ENCODE data around the gene ZNF808.
"Not testable (repeated sequence)": the region's sequence is repeated elsewhere in the genome, so short reads cannot be mapped to it uniquely, and the experiment has no call there.

Gene ZNF808

GRCh38 chr19:52519175-52519574 lies 8.3 kb upstream of the ZNF808 start:
- not testable (repeated sequence) for DNase-seq (ENCODE audit: low spot score); H3K36me3 Mint-ChIP-seq (ENCODE audit: low read depth); H3K4me1 Mint-ChIP-seq (ENCODE audit: low read depth); H3K4me3 Mint-ChIP-seq; H3K27ac Mint-ChIP-seq; H3K27me3 Mint-ChIP-seq (ENCODE audit: low read depth)
- H3K9me3 Mint-ChIP-seq = peaks cover 66% of the 10 kb centered on the region

- no peak for DNase-seq (ENCODE audit: low spot score)
- H3K27me3 Mint-ChIP-seq (ENCODE audit: low read depth) = no peaks in the 10 kb centered on the region
- no peak overlapping the region for H3K4me3 Mint-ChIP-seq
- no peaks in the 10 kb centered on the region for H3K4me1 Mint-ChIP-seq (ENCODE audit: low read depth)
- H3K36me3 Mint-ChIP-seq (ENCODE audit: low read depth) = peaks cover 6% of the 10 kb centered on the region
- peaks cover 62% of the 10 kb centered on the region for H3K9me3 Mint-ChIP-seq
- H3K27ac Mint-ChIP-seq = no peak overlapping the region
Observed at GRCh38 chr19:52520013-52520412, 7.5 kb upstream of the ZNF808 start.

GRCh38 chr19:52522551-52522950 lies 4.9 kb upstream of the ZNF808 start:
- H3K4me3 Mint-ChIP-seq = no peak overlapping the region
- no peak for DNase-seq (ENCODE audit: low spot score)
- H3K27me3 Mint-ChIP-seq (ENCODE audit: low read depth) = no peaks in the 10 kb centered on the region
- no peak overlapping the region for H3K27ac Mint-ChIP-seq
- peaks cover 4% of the 10 kb centered on the region for H3K36me3 Mint-ChIP-seq (ENCODE audit: low read depth)
- peaks cover 46% of the 10 kb centered on the region for H3K9me3 Mint-ChIP-seq
- peaks cover 2% of the 10 kb centered on the region for H3K4me1 Mint-ChIP-seq (ENCODE audit: low read depth)

- Mint-ChIP-seq H3K27ac (no peak overlapping the region), H3K4me3 (no peak overlapping the region), H3K9me3 (peaks cover 43% of the 10 kb centered on the region), H3K27me3 (ENCODE audit: low read depth) (no peaks in the 10 kb centered on the region), H3K4me1 (ENCODE audit: low read depth) (peaks cover 12% of the 10 kb centered on the region), H3K36me3 (ENCODE audit: low read depth) (peaks cover 10% of the 10 kb centered on the region)
- no peak for DNase-seq (ENCODE audit: low spot score)
Observed at GRCh38 chr19:52524086-52524485, 3.4 kb upstream of the ZNF808 start.

GRCh38 chr19:52527956-52528351 lies 486 bp downstream of the ZNF808 start:
- Mint-ChIP-seq H3K9me3 (peaks cover 27% of the 10 kb centered on the region), H3K27ac (peak overlapping the region; percentile 98), H3K4me1 (ENCODE audit: low read depth) (peaks cover 14% of the 10 kb centered on the region), H3K27me3 (ENCODE audit: low read depth) (no peaks in the 10 kb centered on the region), H3K4me3 (peak overlapping the region; percentile 99), H3K36me3 (ENCODE audit: low read depth) (peaks cover 34% of the 10 kb centered on the region)
- DNase-seq (ENCODE audit: low spot score) = no peak

GRCh38 chr19:52532480-52532879 lies 5.0 kb downstream of the ZNF808 start:
- H3K9me3 Mint-ChIP-seq = peaks cover 42% of the 10 kb centered on the region
- peaks cover 65% of the 10 kb centered on the region for H3K36me3 Mint-ChIP-seq (ENCODE audit: low read depth)
- no peak overlapping the region for H3K4me3 Mint-ChIP-seq
- no peak for DNase-seq (ENCODE audit: low spot score)
- peaks cover 27% of the 10 kb centered on the region for H3K4me1 Mint-ChIP-seq (ENCODE audit: low read depth)
- no peak overlapping the region for H3K27ac Mint-ChIP-seq
- no peaks in the 10 kb centered on the region for H3K27me3 Mint-ChIP-seq (ENCODE audit: low read depth)

- H3K36me3 Mint-ChIP-seq (ENCODE audit: low read depth) = peaks cover 66% of the 10 kb centered on the region
- H3K27me3 Mint-ChIP-seq (ENCODE audit: low read depth) = no peaks in the 10 kb centered on the region
Observed at GRCh38 chr19:52533901-52534300, 6.4 kb downstream of the ZNF808 start.

GRCh38 chr19:52535385-52535770 lies 7.9 kb downstream of the ZNF808 start:
- peaks cover 17% of the 10 kb centered on the region for H3K4me1 Mint-ChIP-seq (ENCODE audit: low read depth)
- not testable (repeated sequence) for DNase-seq (ENCODE audit: low spot score)

More at GRCh38 chr19:52533901-52534300, 6.4 kb downstream of the ZNF808 start:
- H3K27ac Mint-ChIP-seq = no peak overlapping the region
- peaks cover 42% of the 10 kb centered on the region for H3K9me3 Mint-ChIP-seq
- peak overlapping the region; percentile 85 for H3K4me3 Mint-ChIP-seq
- H3K4me1 Mint-ChIP-seq (ENCODE audit: low read depth) = peaks cover 20% of the 10 kb centered on the region
- DNase-seq (ENCODE audit: low spot score) = no peak

GRCh38 chr19:52535771-52536447 lies 8.4 kb downstream of the ZNF808 start:
- peak; percentile 82 for DNase-seq (ENCODE audit: low spot score)
- Mint-ChIP-seq H3K4me3 (peak overlapping the region; percentile 85), H3K27ac (peak overlapping the region; percentile 92), H3K4me1 (ENCODE audit: low read depth) (peaks cover 17% of the 10 kb centered on the region), H3K36me3 (ENCODE audit: low read depth) (peaks cover 71% of the 10 kb centered on the region), H3K9me3 (peaks cover 48% of the 10 kb centered on the region), H3K27me3 (ENCODE audit: low read depth) (no peaks in the 10 kb centered on the region)

More at GRCh38 chr19:52535385-52535770, 7.9 kb downstream of the ZNF808 start:
- peaks cover 69% of the 10 kb centered on the region for H3K36me3 Mint-ChIP-seq (ENCODE audit: low read depth)
- peak overlapping the region; percentile 85 for H3K4me3 Mint-ChIP-seq
- H3K27ac Mint-ChIP-seq = peak overlapping the region; percentile 92
- not testable (repeated sequence) for H3K27me3 Mint-ChIP-seq (ENCODE audit: low read depth)
- peaks cover 44% of the 10 kb centered on the region for H3K9me3 Mint-ChIP-seq

- H3K4me1 Mint-ChIP-seq (ENCODE audit: low read depth) = peaks cover 17% of the 10 kb centered on the region
- peak overlapping the region; percentile 92 for H3K27ac Mint-ChIP-seq
- peaks cover 52% of the 10 kb centered on the region for H3K9me3 Mint-ChIP-seq
- H3K27me3 Mint-ChIP-seq (ENCODE audit: low read depth) = no peaks in the 10 kb centered on the region
- peak overlapping the region; percentile 85 for H3K4me3 Mint-ChIP-seq
- peaks cover 74% of the 10 kb centered on the region for H3K36me3 Mint-ChIP-seq (ENCODE audit: low read depth)
- no peak for DNase-seq (ENCODE audit: low spot score)
Observed at GRCh38 chr19:52536448-52536800, 9.0 kb downstream of the ZNF808 start.

- not testable (repeated sequence) for H3K27me3 Mint-ChIP-seq (ENCODE audit: low read depth); H3K27ac Mint-ChIP-seq; H3K4me3 Mint-ChIP-seq; DNase-seq (ENCODE audit: low spot score)
- Mint-ChIP-seq H3K9me3 (peaks cover 57% of the 10 kb centered on the region), H3K36me3 (ENCODE audit: low read depth) (peaks cover 79% of the 10 kb centered on the region), H3K4me1 (ENCODE audit: low read depth) (peaks cover 30% of the 10 kb centered on the region)
Observed at GRCh38 chr19:52538815-52539214, 11.3 kb downstream of the ZNF808 start.

- DNase-seq (ENCODE audit: low spot score); H3K27ac Mint-ChIP-seq; H3K27me3 Mint-ChIP-seq (ENCODE audit: low read depth); H3K4me3 Mint-ChIP-seq: not testable (repeated sequence)
- peaks cover 57% of the 10 kb centered on the region for H3K9me3 Mint-ChIP-seq
- H3K4me1 Mint-ChIP-seq (ENCODE audit: low read depth) = peaks cover 23% of the 10 kb centered on the region
- peaks cover 85% of the 10 kb centered on the region for H3K36me3 Mint-ChIP-seq (ENCODE audit: low read depth)
Observed at GRCh38 chr19:52541176-52541575, 13.7 kb downstream of the ZNF808 start.

- Mint-ChIP-seq H3K4me3 (no peak overlapping the region), H3K9me3 (peaks cover 54% of the 10 kb centered on the region), H3K4me1 (ENCODE audit: low read depth) (peaks cover 19% of the 10 kb centered on the region), H3K27me3 (ENCODE audit: low read depth) (no peaks in the 10 kb centered on the region), H3K27ac (no peak overlapping the region), H3K36me3 (ENCODE audit: low read depth) (peaks cover 85% of the 10 kb centered on the region)
- no peak for DNase-seq (ENCODE audit: low spot score)
Observed at GRCh38 chr19:52541608-52542007, 14.1 kb downstream of the ZNF808 start.

- H3K4me1 Mint-ChIP-seq (ENCODE audit: low read depth) = peaks cover 14% of the 10 kb centered on the region
- not testable (repeated sequence) for DNase-seq (ENCODE audit: low spot score); H3K27me3 Mint-ChIP-seq (ENCODE audit: low read depth)
- H3K27ac Mint-ChIP-seq = peak overlapping the region; percentile 29
- H3K36me3 Mint-ChIP-seq (ENCODE audit: low read depth) = peaks cover 85% of the 10 kb centered on the region
- peaks cover 49% of the 10 kb centered on the region for H3K9me3 Mint-ChIP-seq
- H3K4me3 Mint-ChIP-seq = peak overlapping the region; percentile 37
Observed at GRCh38 chr19:52542541-52542940, 15.1 kb downstream of the ZNF808 start.
